Omental fat pad (tissue), 4 donors: Measurements from ENCODE around the gene ANLN. TPM values are rescaled to one million over a fixed set of nuclear protein-coding genes. Genes with fewer than 3 reads are reported as not detected.

ENCODE experiments used
- ATAC-seq: fragments of 150-250 bp; one replicate; pipeline ENCODE4 v1.9.1; 2016; ENCODE audit warnings: mild to moderate bottlenecking, moderate library complexity; ENCODE audit not compliant: low FRiP score
- DNase-seq: peaks from one replicate; pipeline ENCODE4 v3.0.0-alpha.2; 2019; ENCODE audit warnings: low spot score
- CTCF ChIP-seq, 3 donors: fragments of 450-650 bp; IDR thresholded peaks; one replicate each; pipeline ENCODE4 v1.5.1; 2016 to 2017; ENCODE audit warnings: antibody characterized with exemption in 3 of 3, mild to moderate bottlenecking in 3 of 3, moderate library complexity in 2 of 3
- total RNA-seq, 4 donors: library from RNA; depleted of rRNA; stranded (reverse); fragments of >200 nt; gene quantifications; one replicate each; pipeline ENCODE4 v1.1.0, GENCODE V29; 2016

ANLN gene
- total RNA-seq, 4 donors from 2014 or later = 2.7 to 10.2 (median 6.4) TPM

GRCh38 chr7:36408589-36408988 is 18.9 kb downstream of the ANLN start:
- DNase-seq (no peak), ATAC-seq (no peak)
- TF ChIP-seq CTCF (IDR thresholded peaks at IDR 0.05) = no peak

- no peak for ATAC-seq
These were observed 19.5 kb downstream of the ANLN start for GRCh38 chr7:36409180-36409579.

GRCh38 chr7:36415144-36415543 is 25.5 kb downstream of the ANLN start:
- no peak for DNase-seq
- TF ChIP-seq CTCF (IDR thresholded peaks at IDR 0.05) = no peak
- ATAC-seq = no peak

More at GRCh38 chr7:36409180-36409579, 19.5 kb downstream of the ANLN start:
- no peak for TF ChIP-seq CTCF (IDR thresholded peaks at IDR 0.05)
- DNase-seq = no peak

GRCh38 chr7:36416251-36416650 is 26.6 kb downstream of the ANLN start:
- no peak for TF ChIP-seq CTCF (IDR thresholded peaks at IDR 0.05)
- no peak for ATAC-seq
- DNase-seq = no peak

GRCh38 chr7:36420307-36420706 is 30.6 kb downstream of the ANLN start:
- TF ChIP-seq CTCF (IDR thresholded peaks at IDR 0.05) = no peak
- ATAC-seq (no peak), DNase-seq (no peak)

GRCh38 chr7:36422072-36422471 is 32.4 kb downstream of the ANLN start:
- no peak for TF ChIP-seq CTCF (IDR thresholded peaks at IDR 0.05)
- no peak for ATAC-seq

GRCh38 chr7:36423633-36424032 is 34.0 kb downstream of the ANLN start:
- ATAC-seq = no peak
- DNase-seq = no peak
- TF ChIP-seq CTCF (IDR thresholded peaks at IDR 0.05) = no peak

More at GRCh38 chr7:36422072-36422471, 32.4 kb downstream of the ANLN start:
- no peak for DNase-seq
